Neuronal stem cell (in vitro differentiated cells): ENCODE measurements around the gene VPREB3.
A peak's percentile ranks its signal among the peaks of the same experiment; 100 is the strongest.
"Not testable (repeated sequence)": the region's sequence is repeated elsewhere in the genome, so short reads cannot be mapped to it uniquely, and the experiment has no call there.

ENCODE experiments used
- DNase-seq: peaks from one replicate; pipeline ENCODE4 v3.0.0-alpha.2; 2013; ENCODE audit warnings: low spot score
- H2AFZ ChIP-seq: one replicate; pipeline ENCODE4 v1.6.1; 2013; ENCODE audit warnings: mild to moderate bottlenecking, low read length, inconsistent platforms
- H2AK5ac ChIP-seq: 2 replicates; pipeline ENCODE4 v1.6.1; 2013; ENCODE audit warnings: low read depth, mild to moderate bottlenecking, inconsistent platforms, low read length, moderate library complexity, mixed read lengths
- H2BK120ac ChIP-seq: 2 replicates; pipeline ENCODE4 v1.6.1; 2013; ENCODE audit warnings: low read depth, mild to moderate bottlenecking, inconsistent platforms, low read length, moderate library complexity, mixed read lengths
- H2BK12ac ChIP-seq: one replicate; pipeline ENCODE4 v1.6.1; 2013; ENCODE audit warnings: low read length, inconsistent platforms
- H2BK15ac ChIP-seq: 2 replicates; pipeline ENCODE4 v1.6.1; 2013; ENCODE audit warnings: mild to moderate bottlenecking, low read length, inconsistent platforms, mixed read lengths
- H2BK5ac ChIP-seq: one replicate; pipeline ENCODE4 v1.6.1; 2013; ENCODE audit warnings: inconsistent platforms, mild to moderate bottlenecking, low read length, moderate library complexity
- H3K14ac ChIP-seq: one replicate; pipeline ENCODE4 v1.6.1; 2013; ENCODE audit warnings: low read length, inconsistent platforms
- H3K18ac ChIP-seq: 2 replicates; pipeline ENCODE4 v1.6.1; 2013; ENCODE audit warnings: low read length, inconsistent platforms
- H3K23ac ChIP-seq: 2 replicates; pipeline ENCODE4 v1.6.1; 2013; ENCODE audit warnings: low read depth, mild to moderate bottlenecking, mixed read lengths, low read length, inconsistent platforms; ENCODE audit not compliant: poor library complexity
- H3K27ac ChIP-seq: replicated peaks from 3 replicates; pipeline ENCODE4 v1.5.1; 2013; ENCODE audit warnings: low read length, inconsistent platforms
- H3K27me3 ChIP-seq, 3 experiments: 2 replicates each; pipeline ENCODE4 v1.6.1; 2013; ENCODE audit warnings: low read length in 3 of 3, mild to moderate bottlenecking in 2 of 3, inconsistent platforms in 1 of 3, low read depth in 1 of 3, mixed read lengths in 1 of 3, moderate library complexity in 1 of 3; ENCODE audit not compliant: control insufficient read depth in 3 of 3, insufficient read depth in 3 of 3
- H3K36me3 ChIP-seq, 2 donors: replicated peaks in 1 of 2; 2 replicates each; pipeline ENCODE4 v1.6.1; 2013; ENCODE audit warnings: low read length in 2 of 2; ENCODE audit not compliant: control insufficient read depth in 2 of 2, insufficient read depth in 2 of 2
- H3K4ac ChIP-seq: 2 replicates; pipeline ENCODE4 v1.6.1; 2013; ENCODE audit warnings: inconsistent platforms, mild to moderate bottlenecking, low read length, moderate library complexity
- H3K4me1 ChIP-seq, 2 donors: 1 replicate in 1 of 2; 2 replicates in 1 of 2; pipeline ENCODE4 v1.6.1; 2013; ENCODE audit warnings: low read length in 2 of 2, low read depth in 1 of 2; ENCODE audit not compliant: control insufficient read depth in 2 of 2, insufficient read depth in 1 of 2
- H3K4me2 ChIP-seq: one replicate; pipeline ENCODE4 v1.6.1; 2013; ENCODE audit warnings: mild to moderate bottlenecking, low read length, inconsistent platforms; ENCODE audit not compliant: insufficient read depth, poor library complexity, severe bottlenecking
- H3K4me3 ChIP-seq, 2 donors: 2 replicates each; pipeline ENCODE4 v1.5.1; 2013; ENCODE audit warnings: low read length in 2 of 2, mild to moderate bottlenecking in 2 of 2, inconsistent platforms in 1 of 2, moderate library complexity in 1 of 2
- H3K79me1 ChIP-seq: one replicate; pipeline ENCODE4 v1.6.1; 2013; ENCODE audit warnings: low read depth, mild to moderate bottlenecking, inconsistent platforms, low read length, moderate library complexity
- H3K9ac ChIP-seq: one replicate; pipeline ENCODE4 v1.6.1; 2013; ENCODE audit warnings: mild to moderate bottlenecking, low read depth, low read length, inconsistent platforms; ENCODE audit not compliant: poor library complexity
- H3K9me3 ChIP-seq, 2 donors: replicated peaks in 1 of 2; 2 replicates each; pipeline versions ENCODE3 to v1.6.1; 2013; ENCODE audit warnings: low read length in 2 of 2, mild to moderate bottlenecking in 2 of 2, inconsistent platforms in 1 of 2, low read depth in 1 of 2, mixed read lengths in 1 of 2, moderate library complexity in 1 of 2; ENCODE audit not compliant: control insufficient read depth in 2 of 2, insufficient read depth in 1 of 2
- H4K8ac ChIP-seq: one replicate; pipeline ENCODE4 v1.6.1; 2013; ENCODE audit warnings: low read depth, mild to moderate bottlenecking, inconsistent platforms, low read length, moderate library complexity
- H4K91ac ChIP-seq: one replicate; pipeline ENCODE4 v1.6.1; 2013; ENCODE audit warnings: low read length, low read depth, mild to moderate bottlenecking, inconsistent platforms; ENCODE audit not compliant: poor library complexity
- WGBS, 2 donors: extraction: QIAGEN DNeasy Blood & Tissue Kit; methylation state at CpG; one replicate each; pipeline ENCODE4 v1.1.7; 2013; ENCODE audit warnings: missing lambda C conversion rate in 2 of 2, mixed read lengths in 1 of 2; ENCODE audit not compliant: insufficient read length in 2 of 2, insufficient replicate concordance in 1 of 2; ENCODE audit errors: extremely low coverage in 2 of 2; 5-methylcytosine and 5-hydroxymethylcytosine counted together

VPREB3 gene

GRCh38 chr22:23737696-23738095, 16.5 kb downstream of the VPREB3 start:
- Histone ChIP-seq H3K23ac (no peak overlapping the region), H3K4ac (no peak overlapping the region), H3K14ac (no peak overlapping the region), H3K27ac (no peak overlapping the region), H3K18ac (no peak overlapping the region), H3K9me3 (no peaks in the 10 kb centered on the region), H3K36me3 (peaks cover 8 to 17% of the 10 kb centered on the region in 2 donors), H3K9ac (no peak overlapping the region), H3K4me3 (no peak overlapping the region), H3K4me2 (no peak overlapping the region), H3K79me1 (no peaks in the 10 kb centered on the region), H4K8ac (no peak overlapping the region), H2BK12ac (no peak overlapping the region), H2AFZ (no peak overlapping the region), H2BK120ac (no peak overlapping the region), H2AK5ac (no peak overlapping the region), H4K91ac (no peak overlapping the region), H3K27me3 (no peaks in the 10 kb centered on the region), H2BK5ac (no peak overlapping the region), H3K4me1 (no peaks in the 10 kb centered on the region), H2BK15ac (no peak overlapping the region)
- DNase-seq: no peak

- not testable (repeated sequence) for H3K4me1 ChIP-seq, H2BK12ac ChIP-seq, H3K9ac ChIP-seq, H3K23ac ChIP-seq, H3K79me1 ChIP-seq, DNase-seq, H3K36me3 ChIP-seq, H3K27ac ChIP-seq, H3K27me3 ChIP-seq, H2AK5ac ChIP-seq, H3K4me2 ChIP-seq, H3K9me3 ChIP-seq, H3K18ac ChIP-seq, H3K4ac ChIP-seq, H4K8ac ChIP-seq, H3K4me3 ChIP-seq, H2BK120ac ChIP-seq, H2BK5ac ChIP-seq, H2BK15ac ChIP-seq, H4K91ac ChIP-seq, H2AFZ ChIP-seq
- peak overlapping the region; percentile 71 for H3K14ac ChIP-seq
- no CpG with 5 or more reads among the region's 4 CpGs for WGBS, 2 donors
These were observed 26.1 kb downstream of the VPREB3 start for GRCh38 chr22:23728108-23728507.

GRCh38 chr22:23722724-23723123, 31.5 kb downstream of the VPREB3 start:
- no peak overlapping the region for H2AK5ac ChIP-seq
- no peak for DNase-seq
- WGBS, 2 donors: no CpG with 5 or more reads among the region's 2 CpGs

GRCh38 chr22:23722160-23722559, 32.1 kb downstream of the VPREB3 start:
- no peak for DNase-seq
- no peak overlapping the region for H4K91ac ChIP-seq
- no CpG with 5 or more reads among the region's 4 CpGs for WGBS, 2 donors
- H3K36me3 ChIP-seq: no peaks in the 10 kb centered on the region
- H3K9me3 ChIP-seq: no peaks in the 10 kb centered on the region
- H3K18ac ChIP-seq: no peak overlapping the region
- no peak overlapping the region for H3K27ac ChIP-seq
- H4K8ac ChIP-seq: no peak overlapping the region
- no peak overlapping the region for H2BK120ac ChIP-seq
- H3K79me1 ChIP-seq: peaks cover 3% of the 10 kb centered on the region
- H3K23ac ChIP-seq: no peak overlapping the region
- H2BK5ac ChIP-seq: no peak overlapping the region
- H3K9ac ChIP-seq: no peak overlapping the region
- H2AK5ac ChIP-seq: no peak overlapping the region
- H3K4ac ChIP-seq: no peak overlapping the region
- no peak overlapping the region for H3K14ac ChIP-seq
- no peaks in the 10 kb centered on the region for H3K27me3 ChIP-seq
- H2AFZ ChIP-seq: no peak overlapping the region
- peaks cover 0 to 2% of the 10 kb centered on the region in 2 donors for H3K4me1 ChIP-seq
- no peak overlapping the region for H3K4me2 ChIP-seq
- no peak overlapping the region for H2BK12ac ChIP-seq
- no peak overlapping the region for H2BK15ac ChIP-seq
- peak overlapping the region in 1 of 2 donors; percentile 54 for H3K4me3 ChIP-seq

More at GRCh38 chr22:23722724-23723123, 31.5 kb downstream of the VPREB3 start:
- H3K18ac ChIP-seq: no peak overlapping the region
- no peaks in the 10 kb centered on the region for H3K27me3 ChIP-seq
- no peak overlapping the region for H2AFZ ChIP-seq
- H3K36me3 ChIP-seq: no peaks in the 10 kb centered on the region
- H2BK12ac ChIP-seq: no peak overlapping the region
- H3K4me2 ChIP-seq: no peak overlapping the region
- no peaks in the 10 kb centered on the region for H3K9me3 ChIP-seq
- no peak overlapping the region for H4K91ac ChIP-seq
- no peak overlapping the region for H3K4ac ChIP-seq
- H3K79me1 ChIP-seq: peaks cover 2% of the 10 kb centered on the region
- H3K14ac ChIP-seq: no peak overlapping the region
- no peak overlapping the region for H3K9ac ChIP-seq
- H3K4me1 ChIP-seq: no peaks in the 10 kb centered on the region
- no peak overlapping the region for H2BK120ac ChIP-seq
- no peak overlapping the region for H3K4me3 ChIP-seq
- no peak overlapping the region for H2BK15ac ChIP-seq
- H3K27ac ChIP-seq: no peak overlapping the region
- no peak overlapping the region for H4K8ac ChIP-seq
- no peak overlapping the region for H3K23ac ChIP-seq
- no peak overlapping the region for H2BK5ac ChIP-seq
